Spleen (tissue), 11 donors: ENCODE measurements around the gene PPFIA1. TPM values are rescaled to one million over a fixed set of nuclear protein-coding genes. Genes with fewer than 3 reads are reported as not detected.
A peak's percentile ranks its signal among the peaks of the same experiment; 100 is the strongest.

ENCODE experiments used
- DNase-seq: peaks from one replicate; pipeline ENCODE4 v3.0.0-alpha.2; 2020
- H3K27ac ChIP-seq, 8 donors: fragments of 200-600 bp; sonication (generic) in 7 of 8; 1 replicate in 4 of 8; 2 replicates in 4 of 8; pipeline versions ENCODE4 v1.5.0 to v1.8.0; 2016 to 2021; ENCODE audit warnings: inconsistent platforms in 4 of 8, mild to moderate bottlenecking in 4 of 8, moderate library complexity in 1 of 8
- H3K27me3 ChIP-seq, 7 donors: fragments of 200-600 bp; sonication (generic) in 6 of 7; replicated peaks in 1 of 7; 1 replicate in 4 of 7; 2 replicates in 3 of 7; pipeline versions ENCODE4 v1.5.0 to v1.8.0; 2016 to 2021; ENCODE audit warnings: inconsistent platforms in 3 of 7, mild to moderate bottlenecking in 1 of 7
- H3K36me3 ChIP-seq, 6 donors: fragments of 200-600 bp; sonication (generic) in 5 of 6; 1 replicate in 4 of 6; 2 replicates in 2 of 6; pipeline versions ENCODE4 v1.5.0 to v1.8.0; 2016 to 2021; ENCODE audit warnings: inconsistent platforms in 2 of 6
- H3K4me1 ChIP-seq, 6 donors: fragments of 200-600 bp; sonication (generic) in 5 of 6; 1 replicate in 3 of 6; 2 replicates in 3 of 6; pipeline versions ENCODE4 v1.5.0 to v1.8.0; 2016 to 2021; ENCODE audit warnings: inconsistent platforms in 3 of 6
- H3K4me3 ChIP-seq, 8 donors: fragments of 200-600 bp; sonication (generic) in 7 of 8; 1 replicate in 4 of 8; 2 replicates in 4 of 8; pipeline versions ENCODE4 v1.5.0 to v1.8.0; 2016 to 2021; ENCODE audit warnings: inconsistent platforms in 4 of 8, mild to moderate bottlenecking in 4 of 8, moderate library complexity in 2 of 8
- H3K9me3 ChIP-seq, 8 donors: fragments of 200-600 bp; sonication (generic) in 7 of 8; 1 replicate in 4 of 8; 2 replicates in 4 of 8; pipeline versions ENCODE4 v1.5.0 to v1.8.0; 2016 to 2021; ENCODE audit warnings: inconsistent platforms in 4 of 8
- CTCF ChIP-seq, 11 experiments: fragments of 200-600 bp in 7 of 11; fragments of 450-650 bp in 4 of 11; sonication (generic) in 4 of 11; IDR thresholded peaks in 8 of 11; conservative IDR thresholded peaks in 3 of 11; 1 replicate in 7 of 11; 2 replicates in 4 of 11; pipeline versions ENCODE4 v1.4.0 to v1.8.0; 2016 to 2021; ENCODE audit warnings: antibody characterized with exemption in 11 of 11, inconsistent platforms in 4 of 11, mild to moderate bottlenecking in 1 of 11
- POLR2A ChIP-seq, 3 donors: fragments of 450-650 bp; IDR thresholded peaks; one replicate each; pipeline ENCODE4 v1.5.1; 2017; ENCODE audit warnings: antibody characterized with exemption in 3 of 3, mild to moderate bottlenecking in 1 of 3
- POLR2AphosphoS5 ChIP-seq, 3 donors: sonication (generic); formaldehyde crosslinking; IDR thresholded peaks; one replicate each; pipeline ENCODE4 v1.5.1; 2017; ENCODE audit warnings: antibody characterized with exemption in 3 of 3
- WGBS, 5 donors: extraction: QIAGEN DNeasy Blood & Tissue Kit in 3 of 5; methylation state at CpG; one replicate each; pipeline versions ENCODE4 v1.1.5 to v1.1.7; 2013 to 2018; 5-methylcytosine and 5-hydroxymethylcytosine counted together
- intact Hi-C: fragments of 100-400 bp; cut with DNase I; formaldehyde crosslinking; loops from one replicate; pipeline ENCODE4 v1.15.0; 2023; ENCODE audit warnings: low total_unique reads
- polyA plus RNA-seq, 3 donors: library from polyadenylated mRNA; stranded (reverse); fragments of 200-250 nt; gene quantifications; one replicate each; pipeline ENCODE4 v1.2.1, GENCODE V29; 2013
- total RNA-seq, 7 donors: library from RNA; depleted of rRNA in 3 of 7; stranded (reverse); fragments of >200 nt in 3 of 7; fragmentation: NEBNext Ultra II Directional in 4 of 7; extraction: Animal tissue kit (Norgen Biotek cat#: 25700) in 4 of 7; gene quantifications; one replicate each; pipeline versions ENCODE4 v1.1.0 to v1.2.1, GENCODE V29; 2016 to 2021
- donor health status: healthy with polysubstance abuse.
- donor health status: DM: no; HTN: no; CAD: no; lungs with moderate emphysema.
- donor health status: DM: no; HTN: no; CAD: no.
- donor health status: Bipolar disorder and iron deficiency.
- donor health status: healthy.
- donor health status: DM: no; HTN: no; CAD: no.
- donor health status: DM: yes; HTN: yes; CAD: no.

The PPFIA1 gene
- total and polyA plus RNA-seq, 10 donors, result 7.6 to 73.5 (median 55.0) TPM

GRCh38 chr11:70352100-70352499 is 81.6 kb downstream of the PPFIA1 start:
- no peak for TF ChIP-seq POLR2A (IDR thresholded peaks at IDR 0.05)
- no peak for TF ChIP-seq POLR2AphosphoS5 (IDR thresholded peaks at IDR 0.05)
- no peak for TF ChIP-seq CTCF (IDR thresholded peaks at IDR 0.05 in 8 of 11, conservative IDR thresholded peaks at IDR 0.05 in 3 of 11)
- H3K27me3 ChIP-seq, result no peaks in the 10 kb centered on the region
- peaks cover 0 to 14% (median 2%) of the 10 kb centered on the region in 6 donors for H3K4me1 ChIP-seq
- DNase-seq, result no peak
- 70 to 84% (median 74%) methylated on average over 1 of the region's 1 CpG for WGBS, 5 donors
- H3K27ac ChIP-seq, result peak overlapping the region in 2 of 8 donors; percentile 19 to 51
- intact Hi-C loops, result no loop called here
- H3K36me3 ChIP-seq, result peaks cover 0 to 100% (median 67%) of the 10 kb centered on the region in 6 donors
- H3K4me3 ChIP-seq, result no peak overlapping the region
- H3K9me3 ChIP-seq, result no peaks in the 10 kb centered on the region

GRCh38 chr11:70352601-70353000 is 82.1 kb downstream of the PPFIA1 start:
- Histone ChIP-seq H3K36me3 (peaks cover 0 to 100% (median 68%) of the 10 kb centered on the region in 6 donors), H3K4me1 (peaks cover 0 to 14% (median 2%) of the 10 kb centered on the region in 6 donors), H3K27ac (peak overlapping the region in 2 of 8 donors; percentile 19 to 51), H3K4me3 (no peak overlapping the region), H3K27me3 (no peaks in the 10 kb centered on the region), H3K9me3 (no peaks in the 10 kb centered on the region)
- DNase-seq, result no peak
- WGBS, 5 donors, result 84 to 90% (median 86%) methylated on average over 19 of the region's 19 CpGs
- TF ChIP-seq POLR2A (IDR thresholded peaks at IDR 0.05) (no peak), POLR2AphosphoS5 (IDR thresholded peaks at IDR 0.05) (no peak), CTCF (IDR thresholded peaks at IDR 0.05 in 8 of 11, conservative IDR thresholded peaks at IDR 0.05 in 3 of 11) (no peak)
- intact Hi-C loops, result no loop called here

GRCh38 chr11:70353329-70353728 is 82.8 kb downstream of the PPFIA1 start:
- intact Hi-C loops, result no loop called here
- no peak for TF ChIP-seq POLR2A (IDR thresholded peaks at IDR 0.05)
- TF ChIP-seq POLR2AphosphoS5 (IDR thresholded peaks at IDR 0.05), result no peak
- no peak for TF ChIP-seq CTCF (IDR thresholded peaks at IDR 0.05 in 8 of 11, conservative IDR thresholded peaks at IDR 0.05 in 3 of 11)
- Histone ChIP-seq H3K9me3 (no peaks in the 10 kb centered on the region), H3K4me3 (no peak overlapping the region), H3K4me1 (peaks cover 0 to 14% (median 2%) of the 10 kb centered on the region in 6 donors), H3K27me3 (no peaks in the 10 kb centered on the region), H3K36me3 (peaks cover 0 to 100% (median 65%) of the 10 kb centered on the region in 6 donors), H3K27ac (no peak overlapping the region)
- 90 to 98% (median 94%) methylated on average over 2 of the region's 2 CpGs for WGBS, 5 donors
- no peak for DNase-seq

GRCh38 chr11:70353900-70354568 is 83.5 kb downstream of the PPFIA1 start:
- Histone ChIP-seq H3K4me1 (peaks cover 0 to 14% (median 2%) of the 10 kb centered on the region in 6 donors), H3K4me3 (no peak overlapping the region), H3K27me3 (no peaks in the 10 kb centered on the region), H3K36me3 (peaks cover 0 to 100% (median 65%) of the 10 kb centered on the region in 6 donors), H3K9me3 (no peaks in the 10 kb centered on the region), H3K27ac (no peak overlapping the region)
- WGBS, 5 donors, result 80 to 90% (median 84%) methylated on average over 15 to 19 of the region's 19 CpGs
- intact Hi-C loops, result no loop called here
- TF ChIP-seq CTCF (IDR thresholded peaks at IDR 0.05 in 8 of 11, conservative IDR thresholded peaks at IDR 0.05 in 3 of 11) (no peak), POLR2A (IDR thresholded peaks at IDR 0.05) (no peak), POLR2AphosphoS5 (IDR thresholded peaks at IDR 0.05) (no peak)
- no peak for DNase-seq
